ENCODE measurements around the gene KRTAP5-3.

KRTAP5-3 gene

DNA sequence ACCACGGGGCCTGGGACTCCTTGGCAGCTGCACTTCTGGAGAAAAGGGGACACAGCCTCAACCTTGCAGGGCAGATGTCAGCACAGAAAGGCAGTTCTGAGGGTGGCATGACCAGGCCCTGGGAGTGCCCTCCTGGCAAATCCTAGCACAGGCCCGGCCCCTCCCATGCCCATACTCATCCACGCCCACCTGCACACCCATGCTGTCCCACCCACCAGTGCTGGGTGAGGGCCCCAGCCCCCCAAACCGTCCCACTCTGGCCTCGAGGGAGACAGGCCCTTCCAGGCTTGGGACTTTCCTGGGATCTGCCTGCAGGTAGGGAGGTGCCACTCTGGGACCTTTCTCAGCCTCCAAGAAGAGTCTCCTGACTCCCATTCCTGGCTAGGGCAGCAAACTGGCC lies 46.3 kb downstream of the KRTAP5-3 start:
- Histone ChIP-seq H3K27ac (ENCODE audit: low read depth, low read length) (no peak overlapping the region), H3K4me1 (ENCODE audit: control insufficient read depth in 5 of 5, insufficient read depth in 5 of 5, low read length in 5 of 5) (peaks cover 6 to 78% (median 42%) of the 10 kb centered on the region in 5 donors), H3K36me3 (ENCODE audit: control insufficient read depth in 5 of 5, insufficient read depth in 5 of 5, low read length in 5 of 5) (peaks cover 0 to 53% (median 17%) of the 10 kb centered on the region in 5 donors)

GRCh38 chr11:1561266-1561665 lies 47.0 kb downstream of the KRTAP5-3 start:
- Histone ChIP-seq H3K9me3 (ENCODE audit: control insufficient read depth in 5 of 5, low read length in 5 of 5) (no peaks in the 10 kb centered on the region), H3K4me3 (ENCODE audit: low read depth in 1 of 5, low read length in 5 of 5) (no peak overlapping the region), H3K27me3 (ENCODE audit: control insufficient read depth in 5 of 5, insufficient read depth in 4 of 5, low read length in 5 of 5) (no peaks in the 10 kb centered on the region), H3K9ac (ENCODE audit: low read length in 5 of 5) (no peak overlapping the region), H3K4me1 (ENCODE audit: control insufficient read depth in 5 of 5, insufficient read depth in 5 of 5, low read length in 5 of 5) (peaks cover 6 to 77% (median 42%) of the 10 kb centered on the region in 5 donors), H3K36me3 (ENCODE audit: control insufficient read depth in 5 of 5, insufficient read depth in 5 of 5, low read length in 5 of 5) (peaks cover 0 to 53% (median 17%) of the 10 kb centered on the region in 5 donors), H3K27ac (ENCODE audit: low read depth, low read length) (no peak overlapping the region)

More for the DNA sequence above, 46.3 kb downstream of the KRTAP5-3 start:
- Histone ChIP-seq H3K27me3 (ENCODE audit: control insufficient read depth in 5 of 5, insufficient read depth in 4 of 5, low read length in 5 of 5) (no peaks in the 10 kb centered on the region), H3K9ac (ENCODE audit: low read length in 5 of 5) (peak overlapping the region in 1 of 5 donors; percentile 1), H3K4me3 (ENCODE audit: low read depth in 1 of 5, low read length in 5 of 5) (no peak overlapping the region), H3K9me3 (ENCODE audit: control insufficient read depth in 5 of 5, low read length in 5 of 5) (no peaks in the 10 kb centered on the region)

- Histone ChIP-seq H3K36me3 (ENCODE audit: control insufficient read depth in 5 of 5, insufficient read depth in 5 of 5, low read length in 5 of 5) (peaks cover 0 to 50% (median 17%) of the 10 kb centered on the region in 5 donors), H3K27ac (ENCODE audit: low read depth, low read length) (no peak overlapping the region), H3K4me3 (ENCODE audit: low read depth in 1 of 5, low read length in 5 of 5) (no peak overlapping the region), H3K9ac (ENCODE audit: low read length in 5 of 5) (no peak overlapping the region), H3K27me3 (ENCODE audit: control insufficient read depth in 5 of 5, insufficient read depth in 4 of 5, low read length in 5 of 5) (no peaks in the 10 kb centered on the region), H3K9me3 (ENCODE audit: control insufficient read depth in 5 of 5, low read length in 5 of 5) (no peaks in the 10 kb centered on the region), H3K4me1 (ENCODE audit: control insufficient read depth in 5 of 5, insufficient read depth in 5 of 5, low read length in 5 of 5) (peaks cover 6 to 73% (median 42%) of the 10 kb centered on the region in 5 donors)
Measured at GRCh38 chr11:1560649-1561251, 47.5 kb downstream of the KRTAP5-3 start.

DNA sequence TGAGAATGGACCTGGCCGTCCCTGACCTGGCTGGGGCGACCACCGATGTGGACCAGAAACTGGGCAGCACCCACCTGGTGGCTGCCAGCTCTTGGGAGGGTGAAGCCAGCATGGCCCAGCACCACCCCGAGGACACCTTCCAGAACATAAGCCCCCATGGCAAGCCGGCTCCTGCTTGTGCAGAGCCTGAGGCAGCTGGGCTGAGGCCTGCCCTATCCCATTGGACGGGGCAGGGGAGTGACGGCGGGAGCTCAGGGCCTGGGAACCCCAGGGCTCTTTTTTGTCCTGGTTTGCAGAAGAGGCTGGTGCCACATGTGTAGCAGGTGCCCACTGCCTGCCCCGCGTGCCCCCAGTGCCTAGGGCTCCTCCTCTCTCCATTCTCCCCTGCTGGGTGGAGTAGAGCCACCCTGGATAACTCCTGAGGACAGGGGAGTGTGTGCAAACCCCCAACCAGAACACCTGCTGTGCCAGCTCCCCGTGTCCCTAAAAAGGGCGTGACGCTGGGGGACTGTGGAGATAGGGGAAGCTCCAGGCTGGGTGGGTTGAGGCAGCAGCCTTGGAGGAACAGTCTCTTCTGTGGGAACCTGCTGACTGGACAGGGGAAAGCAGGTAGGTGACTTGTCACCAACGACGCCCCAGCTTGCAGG lies 48.1 kb downstream of the KRTAP5-3 start:
- Histone ChIP-seq H3K9ac (ENCODE audit: low read length in 5 of 5) (peak overlapping the region in 2 of 5 donors; percentile 23 to 30), H3K4me1 (ENCODE audit: control insufficient read depth in 5 of 5, insufficient read depth in 5 of 5, low read length in 5 of 5) (peaks cover 6 to 69% (median 42%) of the 10 kb centered on the region in 5 donors)

DNA sequence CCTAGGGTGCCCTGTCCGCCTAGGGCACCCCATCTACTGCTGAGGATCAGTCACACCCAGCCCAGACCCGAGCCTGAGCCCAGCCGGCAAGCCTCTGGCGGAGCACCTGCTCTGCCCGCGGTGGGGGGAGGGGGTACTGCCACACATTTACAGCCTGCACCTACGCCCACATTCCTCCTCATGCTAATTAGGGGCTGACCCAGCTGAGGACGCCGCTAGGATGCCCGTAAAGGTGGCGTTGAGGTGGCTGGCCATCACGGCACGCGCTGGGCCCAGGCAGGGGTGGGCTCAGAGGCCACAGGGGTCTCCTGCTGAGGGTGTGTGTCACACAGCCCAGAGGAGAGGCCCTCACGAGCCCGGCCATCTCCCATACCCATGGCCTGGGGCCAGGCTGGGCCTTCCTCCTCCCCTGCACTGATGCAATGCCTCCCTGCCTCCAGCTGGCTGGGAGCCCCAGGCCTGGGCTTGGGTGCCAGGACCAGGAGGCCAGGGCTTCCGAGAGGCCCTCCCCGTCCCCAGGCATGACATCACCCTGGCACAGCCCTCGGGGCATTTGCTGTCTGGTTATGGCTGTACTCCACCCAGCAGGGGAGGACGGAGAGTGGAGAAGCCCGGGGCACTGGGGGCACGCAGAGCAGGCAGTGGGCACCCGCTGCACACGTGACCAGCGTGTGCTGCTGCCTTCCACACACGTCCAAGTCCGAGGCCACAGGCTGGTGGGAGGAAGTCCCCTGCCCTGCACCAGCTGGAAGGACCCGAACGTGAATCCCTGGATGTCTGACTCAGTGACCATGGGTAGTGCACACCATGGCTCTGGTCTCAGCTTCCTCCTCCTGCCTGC lies 48.9 kb downstream of the KRTAP5-3 start:
- Histone ChIP-seq H3K36me3 (ENCODE audit: control insufficient read depth in 5 of 5, insufficient read depth in 5 of 5, low read length in 5 of 5) (peaks cover 0 to 43% (median 13%) of the 10 kb centered on the region in 5 donors), H3K9me3 (ENCODE audit: control insufficient read depth in 5 of 5, low read length in 5 of 5) (no peaks in the 10 kb centered on the region), H3K27ac (ENCODE audit: low read depth, low read length) (peak overlapping the region; percentile 69), H3K27me3 (ENCODE audit: control insufficient read depth in 5 of 5, insufficient read depth in 4 of 5, low read length in 5 of 5) (no peaks in the 10 kb centered on the region), H3K4me1 (ENCODE audit: control insufficient read depth in 5 of 5, insufficient read depth in 5 of 5, low read length in 5 of 5) (peaks cover 6 to 61% (median 36%) of the 10 kb centered on the region in 5 donors), H3K4me3 (ENCODE audit: low read depth in 1 of 5, low read length in 5 of 5) (peak overlapping the region in 1 of 5 donors; percentile 37), H3K9ac (ENCODE audit: low read length in 5 of 5) (peak overlapping the region in 3 of 5 donors; percentile 5 to 65 (median 46))

More for the DNA sequence above, 48.1 kb downstream of the KRTAP5-3 start:
- H3K27ac ChIP-seq (ENCODE audit: low read depth, low read length): peak overlapping the region; percentile 30
- no peak overlapping the region for H3K4me3 ChIP-seq (ENCODE audit: low read depth in 1 of 5, low read length in 5 of 5)
- peaks cover 0 to 45% (median 13%) of the 10 kb centered on the region in 5 donors for H3K36me3 ChIP-seq (ENCODE audit: control insufficient read depth in 5 of 5, insufficient read depth in 5 of 5, low read length in 5 of 5)
- H3K27me3 ChIP-seq (ENCODE audit: control insufficient read depth in 5 of 5, insufficient read depth in 4 of 5, low read length in 5 of 5): no peaks in the 10 kb centered on the region
- no peaks in the 10 kb centered on the region for H3K9me3 ChIP-seq (ENCODE audit: control insufficient read depth in 5 of 5, low read length in 5 of 5)

DNA sequence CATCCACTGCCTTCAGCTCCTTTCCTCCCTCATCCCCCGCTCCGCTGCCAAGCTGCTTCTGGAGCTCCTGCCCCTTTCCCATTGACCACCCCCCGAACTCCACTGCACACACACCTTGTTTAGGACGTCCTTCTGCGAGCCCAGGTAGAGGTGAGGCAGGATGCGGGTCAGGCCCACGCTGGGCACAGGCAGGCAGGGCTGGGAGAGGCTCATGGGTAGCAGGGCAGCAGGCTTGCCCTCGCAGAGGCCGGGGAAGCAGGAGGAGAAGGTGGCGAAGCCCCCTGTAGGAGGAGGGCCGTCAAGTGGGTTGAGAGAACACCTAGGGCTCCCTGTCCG lies 49.5 kb downstream of the KRTAP5-3 start:
- Histone ChIP-seq H3K4me3 (ENCODE audit: low read depth in 1 of 5, low read length in 5 of 5) (peak overlapping the region in 2 of 5 donors; percentile 13 to 37), H3K27ac (ENCODE audit: low read depth, low read length) (peak overlapping the region; percentile 69), H3K9me3 (ENCODE audit: control insufficient read depth in 5 of 5, low read length in 5 of 5) (no peaks in the 10 kb centered on the region), H3K4me1 (ENCODE audit: control insufficient read depth in 5 of 5, insufficient read depth in 5 of 5, low read length in 5 of 5) (peaks cover 6 to 56% (median 36%) of the 10 kb centered on the region in 5 donors), H3K36me3 (ENCODE audit: control insufficient read depth in 5 of 5, insufficient read depth in 5 of 5, low read length in 5 of 5) (peaks cover 0 to 38% (median 12%) of the 10 kb centered on the region in 5 donors), H3K27me3 (ENCODE audit: control insufficient read depth in 5 of 5, insufficient read depth in 4 of 5, low read length in 5 of 5) (no peaks in the 10 kb centered on the region), H3K9ac (ENCODE audit: low read length in 5 of 5) (peak overlapping the region in 3 of 5 donors; percentile 5 to 65 (median 46))

- Histone ChIP-seq H3K4me3 (ENCODE audit: low read depth in 1 of 5, low read length in 5 of 5) (peak overlapping the region in 1 of 5 donors; percentile 13), H3K36me3 (ENCODE audit: control insufficient read depth in 5 of 5, insufficient read depth in 5 of 5, low read length in 5 of 5) (peaks cover 0 to 34% (median 9%) of the 10 kb centered on the region in 5 donors), H3K9me3 (ENCODE audit: control insufficient read depth in 5 of 5, low read length in 5 of 5) (no peaks in the 10 kb centered on the region), H3K4me1 (ENCODE audit: control insufficient read depth in 5 of 5, insufficient read depth in 5 of 5, low read length in 5 of 5) (peaks cover 6 to 50% (median 36%) of the 10 kb centered on the region in 5 donors), H3K27me3 (ENCODE audit: control insufficient read depth in 5 of 5, insufficient read depth in 4 of 5, low read length in 5 of 5) (no peaks in the 10 kb centered on the region), H3K9ac (ENCODE audit: low read length in 5 of 5) (peak overlapping the region in 3 of 5 donors; percentile 0 to 65 (median 46)), H3K27ac (ENCODE audit: low read depth, low read length) (peak overlapping the region; percentile 69)
Measured at GRCh38 chr11:1557904-1558774, 50.1 kb downstream of the KRTAP5-3 start.
